AG09319 (cell line): ENCODE data around the gene DHRSX.
"Not testable (repeated sequence)": the region's sequence is repeated elsewhere in the genome, so short reads cannot be mapped to it uniquely, and the experiment has no call there.

Experiments
- DNase-seq: peaks from one replicate; pipeline ENCODE4 v3.0.0-alpha.2; 2010; ENCODE audit warnings: low read depth; ENCODE audit errors: extremely low read depth
- TF ChIP-seq, protein P1 (sequence below): IDR thresholded peaks from 2 replicates; pipeline ENCODE4 v1.5.1; 2011; ENCODE audit warnings: low read depth, mild to moderate bottlenecking, inconsistent platforms, low read length, moderate library complexity

DHRSX gene

GRCh38 chrX:2370456-2370855 is 130.3 kb downstream of the DHRSX start:
- peak; percentile 47 for DNase-seq

DNA sequence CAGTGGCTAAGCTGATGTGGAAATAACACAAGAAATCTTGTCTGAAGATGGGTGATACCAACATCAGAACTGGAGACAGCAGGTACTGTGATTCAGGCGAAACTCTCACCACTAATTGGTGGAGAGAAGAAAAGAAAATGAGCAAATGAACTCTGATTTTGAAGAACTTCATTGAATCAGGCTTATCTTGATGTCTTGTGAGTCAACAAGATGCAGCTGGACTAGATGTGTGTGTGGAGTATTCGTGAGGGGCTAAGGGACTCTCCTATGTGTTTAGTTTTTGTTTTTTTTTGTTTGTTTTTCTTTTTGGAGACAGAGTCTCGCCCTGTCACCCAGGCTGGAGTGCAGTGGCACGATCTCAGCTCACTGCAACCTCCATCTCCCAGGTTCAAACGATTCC is 131.6 kb downstream of the DHRSX start:
- DNase-seq, result no peak

More at GRCh38 chrX:2370456-2370855, 130.3 kb downstream of the DHRSX start:
- TF ChIP-seq, protein P1, sequence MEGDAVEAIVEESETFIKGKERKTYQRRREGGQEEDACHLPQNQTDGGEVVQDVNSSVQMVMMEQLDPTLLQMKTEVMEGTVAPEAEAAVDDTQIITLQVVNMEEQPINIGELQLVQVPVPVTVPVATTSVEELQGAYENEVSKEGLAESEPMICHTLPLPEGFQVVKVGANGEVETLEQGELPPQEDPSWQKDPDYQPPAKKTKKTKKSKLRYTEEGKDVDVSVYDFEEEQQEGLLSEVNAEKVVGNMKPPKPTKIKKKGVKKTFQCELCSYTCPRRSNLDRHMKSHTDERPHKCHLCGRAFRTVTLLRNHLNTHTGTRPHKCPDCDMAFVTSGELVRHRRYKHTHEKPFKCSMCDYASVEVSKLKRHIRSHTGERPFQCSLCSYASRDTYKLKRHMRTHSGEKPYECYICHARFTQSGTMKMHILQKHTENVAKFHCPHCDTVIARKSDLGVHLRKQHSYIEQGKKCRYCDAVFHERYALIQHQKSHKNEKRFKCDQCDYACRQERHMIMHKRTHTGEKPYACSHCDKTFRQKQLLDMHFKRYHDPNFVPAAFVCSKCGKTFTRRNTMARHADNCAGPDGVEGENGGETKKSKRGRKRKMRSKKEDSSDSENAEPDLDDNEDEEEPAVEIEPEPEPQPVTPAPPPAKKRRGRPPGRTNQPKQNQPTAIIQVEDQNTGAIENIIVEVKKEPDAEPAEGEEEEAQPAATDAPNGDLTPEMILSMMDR, result no peak

DNA sequence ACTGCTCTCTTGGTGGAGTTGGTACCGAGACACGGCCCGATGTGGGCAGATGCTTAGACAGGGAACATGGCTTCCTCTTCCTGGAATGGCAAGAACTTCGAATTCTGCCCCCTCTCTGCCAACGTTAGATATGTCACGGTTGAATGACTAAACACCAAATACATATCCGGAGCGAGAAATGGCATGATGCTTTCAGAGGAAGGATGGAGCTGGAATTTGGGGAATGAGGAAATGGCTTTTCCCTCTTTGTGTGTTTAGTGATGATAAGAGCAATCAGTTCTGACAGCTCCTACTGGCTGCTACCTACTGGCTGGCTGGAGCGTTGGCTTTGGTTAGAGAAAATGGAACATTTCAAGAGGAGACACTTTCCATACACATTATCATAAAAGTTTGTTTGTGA is 140.0 kb downstream of the DHRSX start:
- TF ChIP-seq, protein P1, result no peak
- no peak for DNase-seq

More for the DNA sequence above, 131.6 kb downstream of the DHRSX start:
- TF ChIP-seq, protein P1, result no peak

- not testable (repeated sequence) for DNase-seq
These were observed 141.3 kb downstream of the DHRSX start for GRCh38 chrX:2359522-2359921.

DNA sequence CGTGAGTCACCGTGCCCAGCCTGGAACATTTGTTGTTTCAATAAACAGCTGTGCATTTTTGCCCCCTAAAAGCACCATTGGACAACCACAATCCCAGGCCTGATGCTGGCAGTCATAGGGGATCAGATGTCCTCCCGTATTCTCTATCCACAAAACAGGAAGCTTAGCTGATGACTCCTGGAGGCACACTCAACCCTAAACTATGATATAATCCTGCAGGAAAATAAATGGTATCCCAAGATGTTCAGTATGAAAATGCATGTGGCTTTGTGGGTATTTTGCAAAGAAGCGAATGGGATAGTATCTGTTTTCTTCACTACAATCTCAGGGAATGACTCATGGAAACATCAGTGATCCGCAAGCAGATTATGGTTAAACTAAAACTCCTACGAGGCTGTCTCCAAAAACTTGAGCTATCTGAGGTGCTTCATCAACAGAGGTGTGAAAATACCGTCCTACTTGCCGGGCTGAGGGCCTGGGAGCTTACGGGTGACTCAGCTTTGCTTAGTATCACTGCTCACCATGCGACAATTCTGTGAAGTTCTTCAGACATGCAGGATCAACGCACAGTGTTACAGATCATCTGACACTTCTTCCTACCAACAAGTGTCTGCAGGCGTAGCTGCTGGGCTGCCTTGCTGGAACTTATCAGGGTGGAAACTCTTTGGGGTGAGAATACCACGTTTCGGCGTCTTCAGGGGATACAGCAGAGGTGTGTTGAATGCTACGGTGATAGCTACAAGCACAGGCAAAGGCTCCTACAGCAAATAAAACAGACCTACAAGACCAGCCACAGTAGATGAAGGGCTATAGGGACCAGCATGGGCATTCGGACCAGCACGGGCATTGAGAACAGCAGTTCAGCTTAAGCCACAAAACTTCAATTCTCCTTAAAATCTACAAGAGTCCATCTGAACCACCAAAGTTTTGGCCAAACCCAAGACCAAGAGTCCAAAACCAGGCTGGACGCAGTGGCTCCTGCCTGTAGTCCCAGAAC is 148.5 kb downstream of the DHRSX start:
- peak; percentile 82 for DNase-seq
- TF ChIP-seq, protein P1, result no peak

- DNase-seq, result peak; percentile 31
- TF ChIP-seq, protein P1, result no peak
These were observed 149.5 kb downstream of the DHRSX start for GRCh38 chrX:2351321-2351720.

DNA sequence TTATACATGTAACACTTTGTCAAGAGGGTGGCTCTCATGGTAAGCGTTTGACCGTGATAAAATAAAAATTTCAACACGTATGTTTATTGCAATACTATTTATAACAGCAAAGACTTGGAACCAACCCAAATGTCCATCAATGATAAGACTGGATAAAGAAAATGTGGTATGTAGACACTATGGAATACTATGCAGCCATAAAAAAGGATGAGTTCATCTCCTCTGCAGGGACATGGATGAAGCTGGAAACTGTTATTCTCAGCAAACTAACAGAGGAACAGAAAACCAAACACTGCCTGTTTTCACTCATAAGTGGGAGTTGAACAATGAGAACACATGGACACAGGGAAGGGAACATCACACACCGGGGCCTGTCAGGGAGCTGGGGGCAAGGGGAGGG is 150.1 kb downstream of the DHRSX start:
- not testable (repeated sequence) for DNase-seq

GRCh38 chrX:2350036-2350435 is 150.7 kb downstream of the DHRSX start:
- DNase-seq, result not testable (repeated sequence)

DNA sequence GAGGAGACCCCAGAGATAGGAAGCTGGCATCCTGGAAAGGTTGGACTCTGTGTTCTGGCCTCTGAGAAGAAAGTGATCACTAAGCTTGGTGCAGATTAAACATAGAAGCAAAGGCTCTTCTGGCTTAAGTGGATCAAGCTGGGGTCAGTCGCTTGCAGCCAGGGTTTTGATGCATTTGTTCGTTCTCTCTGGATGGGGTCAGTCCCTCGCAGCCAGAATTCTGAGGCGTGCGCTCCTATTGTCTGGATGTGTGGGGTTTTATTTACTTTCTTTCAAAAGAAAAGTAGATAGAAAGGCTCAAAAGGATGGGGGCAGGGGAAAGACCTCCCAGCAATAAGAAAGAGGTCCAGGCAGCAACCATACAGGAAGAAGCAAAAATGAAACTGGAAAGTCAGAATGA is 152.6 kb downstream of the DHRSX start:
- no peak for DNase-seq

More for the DNA sequence above, 152.6 kb downstream of the DHRSX start:
- TF ChIP-seq, protein P1, result no peak
